ENCODE results near the gene EXOC3L2.

- no peak for TF ChIP-seq CTCF (IDR thresholded peaks at IDR 0.05; ENCODE audit: insufficient read depth, low read length, poor library complexity, severe bottlenecking)
- TF ChIP-seq EZH2phosphoT487 (conservative IDR thresholded peaks at IDR 0.05; ENCODE audit: low read length): no peak
These were observed 32.2 kb downstream of the EXOC3L2 start for GRCh38 chr19:45213031-45213430.

Data from SU-DHL-6 (cell line).